Endothelial cell of umbilical vein (primary cell): ENCODE results near the gene OTOS. TPM values are rescaled to one million over a fixed set of nuclear protein-coding genes. Genes with fewer than 3 reads are reported as not detected.

Source experiments
- BruUV-seq: library from RNA; stranded (reverse); fragments of 400-500 nt; replicated peaks from 2 replicates; lab custom pipeline; 2021; lab: Mats Ljungman, UMichigan
- CTCF ChIA-PET: fragments of 300-600, 350-600 bp; sonication (Branson Sonifier 250); formaldehyde crosslinking; loops from one replicate; lab custom pipeline; 2021; ENCODE audit warnings: antibody characterized with exemption, inconsistent platforms; lab: Charles Lee
- POLR2A ChIA-PET: fragments of 300-600, 350-600 bp; sonication (Branson Sonifier 250); formaldehyde crosslinking; loops from one replicate; lab custom pipeline; 2021; ENCODE audit warnings: antibody characterized with exemption, inconsistent platforms; lab: Charles Lee
- DNase-seq: peaks from one replicate; pipeline ENCODE4 v3.0.0-alpha.2; 2011; ENCODE audit warnings: low read depth, low spot score
- FAIRE-seq: peaks from 2 replicates; lab custom pipeline; 2011; peaks lifted over from hg19 to GRCh38; lab: Jason Lieb, UNC
- H2AFZ ChIP-seq: 2 replicates; pipeline ENCODE4 v1.6.0; 2012; ENCODE audit warnings: low read depth, low read length, control low read depth, inconsistent platforms
- H3K27ac ChIP-seq: 2 replicates; pipeline ENCODE4 v1.5.1; 2011; ENCODE audit warnings: low read depth, mild to moderate bottlenecking, control low read depth, low read length, moderate library complexity; ENCODE audit not compliant: insufficient read depth
- H3K27me3 ChIP-seq, 2 experiments: 2 replicates each; pipeline versions ENCODE4 v1.6.0 to v1.6.1; 2011; ENCODE audit warnings: low read length in 2 of 2, mixed read lengths in 1 of 2; ENCODE audit not compliant: control insufficient read depth in 2 of 2, insufficient read depth in 2 of 2
- H3K36me3 ChIP-seq, 2 experiments: 2 replicates in 1 of 2; 3 replicates in 1 of 2; pipeline ENCODE4 v1.5.1; 2011; ENCODE audit warnings: low read length in 2 of 2, mild to moderate bottlenecking in 1 of 2, moderate library complexity in 1 of 2; ENCODE audit not compliant: control insufficient read depth in 2 of 2, insufficient read depth in 2 of 2; ENCODE audit errors: extremely low read depth in 1 of 2
- H3K4me1 ChIP-seq: 3 replicates; pipeline ENCODE4 v1.5.1; 2011; ENCODE audit warnings: mild to moderate bottlenecking, low read length; ENCODE audit not compliant: control insufficient read depth, insufficient read depth; ENCODE audit errors: extremely low read depth
- H3K4me2 ChIP-seq: 2 replicates; pipeline ENCODE4 v1.6.1; 2011; ENCODE audit warnings: low read length, control low read depth, mixed read lengths; ENCODE audit not compliant: insufficient read depth
- H3K4me3 ChIP-seq, 3 experiments: fragments of 200-600 bp in 1 of 3; sonication (generic), shearing (Covaris generic) in 1 of 3; replicated peaks in 1 of 3; 2 replicates each; pipeline ENCODE4 v1.5.1; 2011 to 2016; ENCODE audit warnings: control low read depth in 3 of 3, low read length in 3 of 3, mild to moderate bottlenecking in 2 of 3, inconsistent platforms in 1 of 3, low read depth in 1 of 3, moderate library complexity in 1 of 3; ENCODE audit not compliant: insufficient read depth in 1 of 3
- H3K79me2 ChIP-seq: 2 replicates; pipeline ENCODE4 v1.6.0; 2012; ENCODE audit warnings: low read length, inconsistent platforms; ENCODE audit not compliant: control insufficient read depth, insufficient read depth
- H3K9ac ChIP-seq: replicated peaks from 2 replicates; pipeline ENCODE3; 2011; ENCODE audit warnings: low read length, control low read depth; ENCODE audit not compliant: insufficient read depth; ENCODE audit errors: extremely low read depth
- H3K9me1 ChIP-seq: replicated peaks from 3 replicates; pipeline ENCODE4 v1.6.0; 2011; ENCODE audit warnings: mild to moderate bottlenecking, low read length; ENCODE audit not compliant: control insufficient read depth, insufficient read depth; ENCODE audit errors: extremely low read depth
- H3K9me3 ChIP-seq: replicated peaks from 2 replicates; pipeline ENCODE4 v1.5.1; 2012; ENCODE audit warnings: low read length, inconsistent platforms; ENCODE audit not compliant: control insufficient read depth, insufficient read depth
- H4K20me1 ChIP-seq: replicated peaks from 2 replicates; pipeline ENCODE3; 2011; ENCODE audit warnings: mild to moderate bottlenecking, low read length; ENCODE audit not compliant: control insufficient read depth, insufficient read depth; ENCODE audit errors: extremely low read depth
- EZH2 ChIP-seq: IDR thresholded peaks from 2 replicates; pipeline ENCODE4 v1.6.1; 2012; ENCODE audit warnings: borderline replicate concordance, low read depth, mild to moderate bottlenecking, moderate library complexity, low read length, inconsistent platforms; ENCODE audit not compliant: severe bottlenecking
- FOS ChIP-seq: IDR thresholded peaks from 2 replicates; pipeline ENCODE4 v1.6.1; 2011; ENCODE audit warnings: mild to moderate bottlenecking, low read length, moderate library complexity, borderline replicate concordance; ENCODE audit not compliant: insufficient read depth
- GATA2 ChIP-seq: IDR thresholded peaks from 2 replicates; pipeline ENCODE4 v1.7.0; 2011; ENCODE audit warnings: low read depth, mild to moderate bottlenecking, moderate library complexity, mixed read lengths, low read length; ENCODE audit not compliant: insufficient read length, insufficient read depth
- JUN ChIP-seq: IDR thresholded peaks from 2 replicates; pipeline ENCODE4 v1.6.1; 2011; ENCODE audit warnings: borderline replicate concordance, low read depth; ENCODE audit not compliant: insufficient read length, insufficient read depth
- MYC ChIP-seq: IDR thresholded peaks from one replicate; pipeline ENCODE4 v1.6.1; 2011; ENCODE audit warnings: mild to moderate bottlenecking, low read depth, low read length
- POLR2A ChIP-seq: IDR thresholded peaks from 2 replicates; pipeline ENCODE4 v1.6.1; 2012; ENCODE audit warnings: low read depth, mild to moderate bottlenecking, control low read depth, low read length
- POLR2AphosphoS5 ChIP-seq: IDR thresholded peaks from 2 replicates; pipeline ENCODE4 v1.6.1; 2012; ENCODE audit warnings: low read depth, mild to moderate bottlenecking, control low read depth, low read length, moderate library complexity; ENCODE audit not compliant: insufficient read depth
- dilution Hi-C: fragments of 300-500 bp; cut with MboI; formaldehyde crosslinking; loops from one replicate; pipeline ENCODE4 v1.15.0; 2019; ENCODE audit warnings: low sequenced_read_pairs; ENCODE audit not compliant: extremely low pct_ligation_motif_present
- intact Hi-C: fragments of 100-400 bp; cut with micrococcal nuclease; formaldehyde crosslinking; loops from one replicate; pipeline ENCODE4 v1.10.0; 2022
- polyA plus RNA-seq, 4 experiments: library from polyadenylated mRNA; depleted of rRNA in 3 of 4; stranded (reverse) in 3 of 4; unstranded in 1 of 4; fragments of >200 nt; gene quantifications; 2 replicates each; pipeline versions ENCODE4 v1.2.1 to v1.2.3, GENCODE V29; 2011 to 2012; ENCODE audit warnings: missing spikeins in 1 of 4
- total RNA-seq: library from RNA; stranded (reverse); gene quantifications from 2 replicates; pipeline ENCODE4 v1.2.3, GENCODE V29; 2021

OTOS gene
- total and polyA plus RNA-seq, 2 donors (not counting 3 experiments of a cell fraction or from before 2014, with no cell fraction given), result not detected

GRCh38 chr2:240170354-240170735 is 29.9 kb upstream of the OTOS start:
- Histone ChIP-seq H3K4me1 (no peaks in the 10 kb centered on the region), H4K20me1 (no peaks in the 10 kb centered on the region), H3K9me3 (no peaks in the 10 kb centered on the region), H3K27ac (no peak overlapping the region), H3K79me2 (no peaks in the 10 kb centered on the region), H3K9me1 (no peaks in the 10 kb centered on the region), H3K4me3 (no peak overlapping the region), H3K27me3 (peaks cover 0 to 2% of the 10 kb centered on the region in 2 experiments), H3K9ac (no peak overlapping the region), H3K4me2 (no peak overlapping the region), H2AFZ (no peak overlapping the region), H3K36me3 (no peaks in the 10 kb centered on the region)
- TF ChIP-seq MYC (no peak), FOS (no peak), POLR2AphosphoS5 (no peak), POLR2A (no peak), EZH2 (no peak), GATA2 (no peak), JUN (no peak)
- DNase-seq (no peak), FAIRE-seq (no peak)
- BruUV-seq, result no TSS peak
- POLR2A ChIA-PET, result no interaction called here
- intact Hi-C loops, result no loop called here
- dilution Hi-C loops, result no loop called here
- CTCF ChIA-PET, result interaction anchor here (1.1 kb wide), 1 partner anchor 18 kb away, joined by 4 read pairs; no protein-coding TSS in a partner anchor
